Measurements from ENCODE around the gene NBEAL2.

DNA sequence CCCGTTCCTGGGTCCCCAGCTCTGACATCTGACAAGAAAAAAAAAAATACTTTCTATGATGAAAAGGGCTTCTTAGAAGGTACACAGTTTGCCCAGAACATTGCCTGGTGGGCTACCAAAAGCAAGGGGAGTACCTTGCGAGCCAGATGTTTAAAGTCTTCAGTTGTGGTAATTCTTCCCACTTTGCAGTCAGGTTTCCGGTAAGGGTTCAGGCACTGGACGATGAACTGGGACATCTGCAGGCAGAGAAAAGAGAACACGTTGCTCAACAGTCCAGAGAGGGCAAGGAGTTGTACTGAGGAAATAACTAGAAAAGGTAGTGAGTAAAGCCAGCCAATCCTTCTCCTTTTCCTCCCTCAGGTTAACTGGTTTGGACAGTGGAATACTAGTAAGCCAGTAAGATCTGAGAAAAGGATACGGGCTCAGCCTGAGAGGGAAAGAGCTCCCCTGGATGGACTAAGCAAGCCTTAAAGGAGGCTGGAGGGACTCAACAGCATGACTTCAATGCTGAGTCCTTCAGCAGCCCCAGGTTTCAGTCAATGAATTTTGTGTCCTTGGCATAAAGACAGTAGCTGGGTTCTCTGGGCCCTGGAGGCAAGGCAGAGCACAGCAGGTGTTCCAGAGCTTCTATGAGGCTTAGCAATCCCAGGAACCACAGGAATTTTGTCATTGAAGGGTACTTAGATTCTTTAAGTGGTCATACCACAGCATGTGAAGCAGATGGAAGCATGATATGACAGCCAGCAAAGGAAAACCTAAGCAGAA is 38.2 kb downstream of the NBEAL2 start:
- TF ChIP-seq, protein P1, sequence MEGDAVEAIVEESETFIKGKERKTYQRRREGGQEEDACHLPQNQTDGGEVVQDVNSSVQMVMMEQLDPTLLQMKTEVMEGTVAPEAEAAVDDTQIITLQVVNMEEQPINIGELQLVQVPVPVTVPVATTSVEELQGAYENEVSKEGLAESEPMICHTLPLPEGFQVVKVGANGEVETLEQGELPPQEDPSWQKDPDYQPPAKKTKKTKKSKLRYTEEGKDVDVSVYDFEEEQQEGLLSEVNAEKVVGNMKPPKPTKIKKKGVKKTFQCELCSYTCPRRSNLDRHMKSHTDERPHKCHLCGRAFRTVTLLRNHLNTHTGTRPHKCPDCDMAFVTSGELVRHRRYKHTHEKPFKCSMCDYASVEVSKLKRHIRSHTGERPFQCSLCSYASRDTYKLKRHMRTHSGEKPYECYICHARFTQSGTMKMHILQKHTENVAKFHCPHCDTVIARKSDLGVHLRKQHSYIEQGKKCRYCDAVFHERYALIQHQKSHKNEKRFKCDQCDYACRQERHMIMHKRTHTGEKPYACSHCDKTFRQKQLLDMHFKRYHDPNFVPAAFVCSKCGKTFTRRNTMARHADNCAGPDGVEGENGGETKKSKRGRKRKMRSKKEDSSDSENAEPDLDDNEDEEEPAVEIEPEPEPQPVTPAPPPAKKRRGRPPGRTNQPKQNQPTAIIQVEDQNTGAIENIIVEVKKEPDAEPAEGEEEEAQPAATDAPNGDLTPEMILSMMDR (IDR thresholded peaks at IDR 0.05): no peak
- no peak for TF ChIP-seq POLR2AphosphoS5 (IDR thresholded peaks at IDR 0.05)
